AG08396 (cell line): Measurements from ENCODE around the gene ISCA2.
A peak's percentile ranks its signal among the peaks of the same experiment; 100 is the strongest.
"Not testable (repeated sequence)": the region's sequence is repeated elsewhere in the genome, so short reads cannot be mapped to it uniquely, and the experiment has no call there.

Experiments used
- DNase-seq: peaks from one replicate; pipeline ENCODE4 v3.0.0; 2012; ENCODE audit warnings: low spot score, mixed read lengths

Gene ISCA2, protein sequence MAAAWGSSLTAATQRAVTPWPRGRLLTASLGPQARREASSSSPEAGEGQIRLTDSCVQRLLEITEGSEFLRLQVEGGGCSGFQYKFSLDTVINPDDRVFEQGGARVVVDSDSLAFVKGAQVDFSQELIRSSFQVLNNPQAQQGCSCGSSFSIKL

GRCh38 chr14:74493343-74494261 is at the start of gene ISCA2:
Gene ISCA2, plus strand, starts transcription at chr14:74493765. Its CDS starts 10 bp downstream, at chr14:74493775.
- peak; percentile 98 for DNase-seq

DNA sequence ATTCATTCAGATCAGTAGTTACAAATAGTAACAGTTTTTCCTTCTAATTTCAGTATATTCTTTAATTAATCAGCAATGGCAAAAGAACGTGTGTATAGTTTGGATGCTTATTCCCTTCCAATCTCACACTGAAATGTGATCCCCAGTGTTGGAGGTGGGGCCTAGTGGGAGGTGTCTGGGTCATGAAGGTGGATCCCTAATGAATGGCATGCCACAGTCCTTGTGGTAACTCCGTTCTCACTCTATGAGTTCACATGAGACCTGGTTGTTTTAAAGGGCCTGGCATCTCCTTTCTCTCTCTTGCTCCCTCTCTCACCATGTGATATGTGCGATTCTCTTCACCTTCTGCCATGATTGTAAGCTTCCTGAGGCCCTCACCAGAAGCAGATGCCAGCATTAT is 48.7 kb upstream of the ISCA2 start:
- no peak for DNase-seq

DNA sequence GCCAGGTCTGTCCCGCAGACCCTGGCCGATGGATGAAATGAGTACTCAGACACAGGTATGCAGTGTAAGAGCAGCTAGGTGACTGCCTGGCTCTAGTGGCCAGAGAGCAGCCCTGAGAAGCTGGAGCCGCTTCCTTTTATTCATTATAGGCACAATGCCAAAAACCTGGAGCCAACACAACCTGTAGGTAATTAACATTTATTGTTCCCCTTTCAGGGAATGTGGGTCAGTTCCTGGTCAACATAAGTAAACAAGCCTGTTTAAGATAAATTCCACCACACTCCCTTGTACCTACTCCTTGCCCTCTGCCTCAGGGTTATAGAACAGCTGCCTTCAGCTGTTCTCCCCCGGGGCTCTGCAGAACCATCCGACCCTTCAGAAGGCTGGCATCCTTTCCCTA is 39.2 kb upstream of the ISCA2 start:
- DNase-seq = not testable (repeated sequence)

- no peak for DNase-seq
Observed at GRCh38 chr14:74456684-74457564, 36.6 kb upstream of the ISCA2 start.

DNA sequence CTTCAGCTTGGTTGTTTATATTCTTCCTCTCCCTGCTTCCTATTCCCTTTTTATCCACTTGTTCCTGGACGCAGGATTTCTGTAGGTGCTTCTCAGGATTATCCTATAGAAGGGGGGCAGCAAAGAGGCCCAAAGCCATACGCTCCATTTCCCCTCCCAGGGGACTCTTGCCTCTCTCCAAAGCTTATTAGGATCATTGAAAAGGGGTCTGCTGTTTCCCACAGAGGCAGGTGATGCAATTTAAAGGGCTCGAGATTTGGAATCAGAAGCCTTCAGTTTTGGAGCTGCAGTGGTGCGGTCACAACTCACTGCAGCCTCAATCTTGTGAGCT is 36.0 kb upstream of the ISCA2 start:
- no peak for DNase-seq

DNA sequence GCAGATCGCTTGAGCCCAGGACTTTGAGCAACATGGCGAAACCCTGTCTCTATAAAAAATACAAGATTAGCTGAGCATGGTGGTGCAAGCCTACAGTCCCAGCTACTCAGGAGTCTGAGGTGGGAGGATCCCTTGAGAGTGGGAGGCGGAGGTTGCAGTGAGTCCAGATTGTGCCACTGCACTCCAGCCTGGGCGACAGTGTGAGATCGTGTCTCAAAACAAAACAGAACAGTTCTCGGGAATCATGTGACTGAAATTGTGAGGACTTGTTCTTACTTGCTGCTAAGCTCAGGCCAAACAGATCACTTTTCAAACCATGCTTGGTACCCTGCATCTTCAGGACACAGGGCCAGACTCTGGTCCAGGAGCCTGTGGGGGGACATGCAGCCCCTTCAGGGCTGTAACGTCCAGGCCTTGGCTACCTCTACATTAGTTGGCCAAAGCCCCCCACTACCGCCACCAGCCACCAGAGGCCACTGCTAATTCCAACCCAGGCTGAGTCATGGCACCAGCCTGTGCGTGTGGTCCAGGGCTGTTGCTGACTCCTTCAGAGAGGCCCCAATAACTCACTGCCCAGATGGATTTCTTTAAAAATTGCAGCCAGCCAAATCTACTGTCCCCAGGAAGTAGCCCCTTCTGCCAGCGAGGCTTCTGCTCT is 34.1 kb upstream of the ISCA2 start:
- peak; percentile 71 for DNase-seq

DNA sequence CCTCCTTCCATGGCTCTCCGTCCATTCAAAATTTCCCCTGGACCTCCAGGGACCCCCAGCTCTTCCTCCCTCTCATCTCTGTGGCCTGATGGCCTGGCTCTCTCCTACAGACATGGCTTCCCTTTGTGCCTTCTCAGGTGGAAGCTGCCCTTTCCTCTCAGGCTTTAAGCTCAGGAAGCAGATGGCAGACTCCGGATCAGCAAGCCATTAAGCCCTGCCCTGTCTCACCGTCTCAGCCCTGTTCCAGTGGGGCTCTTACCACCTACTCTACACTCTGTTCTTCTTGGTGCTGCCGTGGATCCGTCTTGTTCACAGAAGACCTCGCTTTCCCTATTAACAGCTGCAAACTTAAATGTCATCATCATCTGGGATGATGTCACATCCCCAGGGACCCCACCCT is 33.6 kb upstream of the ISCA2 start:
- no peak for DNase-seq

- no peak for DNase-seq
Observed at GRCh38 chr14:74462993-74463392, 30.6 kb upstream of the ISCA2 start.

DNA sequence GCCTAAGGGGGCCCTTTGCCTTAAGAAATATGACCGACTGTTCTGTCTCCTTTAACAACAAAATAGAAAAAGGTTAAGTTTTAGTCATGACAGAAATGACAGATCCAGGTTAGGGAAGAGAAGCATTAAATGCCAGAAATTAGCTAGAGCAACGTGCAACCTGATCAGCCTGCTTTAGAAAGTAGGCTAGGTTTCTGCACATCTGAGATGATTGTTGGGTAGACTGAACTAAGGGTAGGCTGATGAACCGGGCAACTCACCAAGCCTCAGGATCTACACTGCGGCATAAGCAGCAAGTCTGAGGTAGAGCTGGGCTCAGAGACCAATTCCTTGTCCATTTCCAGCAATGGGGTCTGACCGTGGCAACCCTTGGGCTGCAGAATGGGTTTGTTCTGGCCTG is 29.9 kb upstream of the ISCA2 start:
- no peak for DNase-seq

- DNase-seq = no peak
Observed at GRCh38 chr14:74464785-74465184, 28.8 kb upstream of the ISCA2 start.

- DNase-seq = no peak
Observed at GRCh38 chr14:74465335-74465734, 28.2 kb upstream of the ISCA2 start.

GRCh38 chr14:74468513-74468912 is 25.1 kb upstream of the ISCA2 start:
- no peak for DNase-seq

- DNase-seq = no peak
Observed at GRCh38 chr14:74469548-74470518, 23.7 kb upstream of the ISCA2 start.

DNA sequence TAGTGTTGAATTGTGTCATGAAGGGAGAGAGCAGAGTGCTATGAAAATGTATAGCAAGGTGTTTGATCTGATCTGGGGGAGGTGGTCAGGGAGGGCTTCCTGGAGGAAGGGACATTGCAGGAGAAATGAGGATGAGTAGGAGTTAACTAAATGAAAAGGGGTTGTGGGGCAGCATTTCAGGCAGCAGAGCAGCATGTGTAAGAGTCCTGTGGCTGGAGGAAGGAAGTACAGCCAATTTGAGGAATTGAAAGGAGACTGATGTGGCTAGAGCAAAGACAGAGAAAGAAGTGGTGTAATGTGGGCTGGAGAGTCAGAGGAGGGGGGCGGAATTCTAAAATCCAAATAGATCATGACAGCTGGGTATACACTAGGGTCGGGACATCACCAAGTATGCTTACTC is 21.0 kb upstream of the ISCA2 start:
- no peak for DNase-seq

DNA sequence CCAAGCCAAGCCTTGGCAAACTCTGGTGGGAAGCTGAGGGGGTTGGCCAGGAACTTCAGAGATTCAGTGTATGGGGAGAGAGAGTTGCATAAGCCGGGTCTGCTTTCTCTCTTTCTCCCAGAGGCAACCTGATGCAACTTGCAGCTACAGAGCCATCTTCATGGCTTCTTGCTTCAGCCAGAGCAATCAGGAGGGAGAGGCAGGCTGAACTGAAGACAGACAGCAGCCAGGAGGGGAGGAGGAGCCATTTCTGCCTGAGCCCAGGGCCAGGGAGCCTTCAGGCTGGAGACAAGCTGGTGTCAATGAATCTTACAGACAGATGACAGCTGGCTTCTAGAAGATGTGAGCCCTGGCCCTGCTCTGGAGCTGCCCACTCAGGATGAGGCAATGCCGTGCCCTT is 19.2 kb upstream of the ISCA2 start:
- no peak for DNase-seq

DNA sequence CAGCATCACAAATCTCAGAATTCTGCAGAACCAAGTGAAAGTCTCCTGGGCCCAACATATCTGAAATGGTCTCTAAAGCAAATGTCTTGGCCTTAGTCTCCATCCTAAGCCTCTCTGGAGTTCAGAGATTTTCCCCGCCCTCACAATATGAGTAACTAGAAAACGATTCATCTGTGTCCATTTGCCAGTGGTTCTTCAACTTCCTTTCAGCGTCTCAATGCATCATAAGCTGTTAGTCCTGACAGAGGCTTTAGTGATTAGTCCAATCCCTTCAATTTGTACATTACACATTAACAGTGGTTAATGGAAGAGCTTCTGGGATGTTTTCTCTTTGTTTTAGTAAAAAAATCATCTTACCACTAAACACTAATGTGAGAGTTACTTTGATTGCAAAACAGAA is 17.9 kb upstream of the ISCA2 start:
- DNase-seq = peak; percentile 59

GRCh38 chr14:74476107-74476506 is 17.5 kb upstream of the ISCA2 start:
- no peak for DNase-seq

GRCh38 chr14:74476607-74477006 is 17.0 kb upstream of the ISCA2 start:
- no peak for DNase-seq

- DNase-seq = peak; percentile 24
Observed at GRCh38 chr14:74478996-74479635, 14.4 kb upstream of the ISCA2 start.

GRCh38 chr14:74480046-74480445 is 13.5 kb upstream of the ISCA2 start:
- no peak for DNase-seq

DNA sequence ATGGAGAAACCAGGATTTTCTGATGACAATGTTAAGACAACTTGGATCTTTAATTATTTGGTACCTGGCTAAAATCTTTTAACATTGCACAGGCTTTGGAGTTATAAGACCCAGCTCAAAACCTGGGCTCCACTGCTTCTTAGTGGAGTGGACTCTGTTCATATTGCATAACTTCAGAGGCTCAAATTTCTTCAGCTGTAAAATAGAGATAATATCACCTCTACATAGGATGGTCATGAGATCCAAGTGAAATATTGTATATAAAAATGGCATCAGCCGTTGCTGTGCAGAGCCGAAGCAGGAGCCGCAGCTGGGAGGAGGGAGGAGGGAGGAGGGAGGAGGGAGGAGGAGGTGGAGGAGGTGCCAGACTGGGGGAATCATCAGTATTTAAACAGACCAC is 11.0 kb upstream of the ISCA2 start:
- no peak for DNase-seq
